Fibroblast of lung (primary cell): ENCODE measurements around the gene NFKBIE. TPM values are rescaled to one million over a fixed set of nuclear protein-coding genes. Genes with fewer than 3 reads are reported as not detected.

Source experiments
- DNase-seq, 2 donors: peaks; one replicate each; pipeline versions ENCODE4 v3.0.0 to v3.0.0-alpha.2; 2010; ENCODE audit warnings: low read depth in 2 of 2
- H2AFZ ChIP-seq: 2 replicates; pipeline ENCODE4 v1.5.1; 2012; ENCODE audit warnings: low read length, control low read depth, inconsistent platforms
- H3K27ac ChIP-seq: 2 replicates; pipeline ENCODE4 v1.5.1; 2011; ENCODE audit warnings: low read length, control low read depth; ENCODE audit not compliant: insufficient read depth
- H3K27me3 ChIP-seq: 2 replicates; pipeline ENCODE4 v1.5.1; 2011; ENCODE audit warnings: mild to moderate bottlenecking, low read length; ENCODE audit not compliant: control insufficient read depth, insufficient read depth
- H3K36me3 ChIP-seq: 2 replicates; pipeline ENCODE4 v1.5.1; 2011; ENCODE audit warnings: low read length; ENCODE audit not compliant: control insufficient read depth, insufficient read depth
- H3K4me1 ChIP-seq: 2 replicates; pipeline ENCODE4 v1.5.1; 2011; ENCODE audit warnings: low read length; ENCODE audit not compliant: control insufficient read depth, insufficient read depth; ENCODE audit errors: extremely low read depth
- H3K4me2 ChIP-seq: 2 replicates; pipeline ENCODE4 v1.5.1; 2011; ENCODE audit warnings: low read length, control low read depth; ENCODE audit not compliant: insufficient read depth; ENCODE audit errors: extremely low read depth
- H3K4me3 ChIP-seq, 4 experiments: fragments of 200-600 bp in 1 of 4; sonication (generic) in 1 of 4; replicated peaks in 1 of 4; 2 replicates each; pipeline ENCODE4 v1.5.1; 2011 to 2016; ENCODE audit warnings: low read length in 4 of 4, low read depth in 3 of 4, mild to moderate bottlenecking in 3 of 4, control low read depth in 2 of 4, inconsistent platforms in 1 of 4, mixed read lengths in 1 of 4; ENCODE audit not compliant: insufficient read depth in 1 of 4; ENCODE audit errors: control extremely low read depth in 1 of 4
- H3K79me2 ChIP-seq: 2 replicates; pipeline ENCODE4 v1.5.1; 2012; ENCODE audit warnings: mild to moderate bottlenecking, low read length, inconsistent platforms; ENCODE audit not compliant: control insufficient read depth, insufficient read depth
- H3K9ac ChIP-seq: 2 replicates; pipeline ENCODE4 v1.5.1; 2011; ENCODE audit warnings: mild to moderate bottlenecking, low read length, control low read depth; ENCODE audit not compliant: insufficient read depth
- H3K9me3 ChIP-seq: 2 replicates; pipeline ENCODE4 v1.5.1; 2012; ENCODE audit warnings: low read depth, low read length; ENCODE audit not compliant: control insufficient read depth, insufficient read depth
- H4K20me1 ChIP-seq: 2 replicates; pipeline ENCODE4 v1.5.1; 2011; ENCODE audit warnings: low read length; ENCODE audit not compliant: control insufficient read depth, insufficient read depth; ENCODE audit errors: extremely low read depth
- EZH2 ChIP-seq: IDR thresholded peaks from 2 replicates; pipeline ENCODE4 v1.5.1; 2012; ENCODE audit warnings: low read length, control low read depth, mild to moderate bottlenecking; ENCODE audit errors: missing control alignments
- polyA plus RNA-seq, 2 donors: library from polyadenylated mRNA; depleted of rRNA in 1 of 2; stranded (reverse) in 1 of 2; unstranded in 1 of 2; fragments of >200 nt; gene quantifications; 2 replicates each; pipeline ENCODE4 v1.2.1, GENCODE V29; 2011 to 2012; ENCODE audit warnings: missing spikeins in 1 of 2
- total RNA-seq: library from RNA; depleted of rRNA; stranded (reverse); fragments of >200 nt; gene quantifications from 2 replicates; pipeline ENCODE4 v1.2.1, GENCODE V29; 2014
- TF ChIP-seq, protein P1 (sequence below), 2 donors: IDR thresholded peaks in 1 of 2; conservative IDR thresholded peaks in 1 of 2; 1 replicate in 1 of 2; 2 replicates in 1 of 2; pipeline ENCODE4 v1.5.1; 2011 to 2012; ENCODE audit warnings: low read length in 2 of 2, control low read depth in 1 of 2, inconsistent platforms in 1 of 2, low read depth in 1 of 2, mild to moderate bottlenecking in 1 of 2

Gene NFKBIE
- total and polyA plus RNA-seq, 2 donors (not counting 1 experiment from before 2014, with no cell fraction given), result 1.6 to 5.4 TPM

DNA sequence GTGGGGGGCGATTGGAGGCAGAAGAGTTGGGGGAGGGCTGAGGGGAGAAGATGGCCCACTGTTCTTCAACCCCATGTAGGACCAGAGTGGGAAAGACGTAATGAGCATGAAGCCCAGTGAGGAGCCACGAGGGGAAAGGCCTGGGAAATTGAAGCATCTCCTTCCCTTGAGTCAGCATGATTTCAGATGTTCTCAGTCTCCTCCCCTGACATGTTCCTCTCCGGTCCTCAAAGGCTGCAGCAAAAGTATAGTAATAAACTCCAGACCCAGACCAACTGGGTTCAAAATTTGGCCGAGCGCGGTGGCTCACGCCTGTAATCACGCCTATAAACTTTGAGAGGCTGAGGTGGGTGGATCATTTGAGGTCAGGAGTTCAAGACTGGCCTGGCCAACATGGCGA is 1.9 kb upstream of the NFKBIE start:
- DNase-seq, result no peak
- H3K4me1 ChIP-seq, result peaks cover 5% of the 10 kb centered on the region
- H3K9ac ChIP-seq, result no peak overlapping the region
- H4K20me1 ChIP-seq, result peaks cover 2% of the 10 kb centered on the region
- no peaks in the 10 kb centered on the region for H3K36me3 ChIP-seq
- H3K4me2 ChIP-seq, result no peak overlapping the region
- H2AFZ ChIP-seq, result no peak overlapping the region
- TF ChIP-seq EZH2, result no peak
- TF ChIP-seq, protein P1, sequence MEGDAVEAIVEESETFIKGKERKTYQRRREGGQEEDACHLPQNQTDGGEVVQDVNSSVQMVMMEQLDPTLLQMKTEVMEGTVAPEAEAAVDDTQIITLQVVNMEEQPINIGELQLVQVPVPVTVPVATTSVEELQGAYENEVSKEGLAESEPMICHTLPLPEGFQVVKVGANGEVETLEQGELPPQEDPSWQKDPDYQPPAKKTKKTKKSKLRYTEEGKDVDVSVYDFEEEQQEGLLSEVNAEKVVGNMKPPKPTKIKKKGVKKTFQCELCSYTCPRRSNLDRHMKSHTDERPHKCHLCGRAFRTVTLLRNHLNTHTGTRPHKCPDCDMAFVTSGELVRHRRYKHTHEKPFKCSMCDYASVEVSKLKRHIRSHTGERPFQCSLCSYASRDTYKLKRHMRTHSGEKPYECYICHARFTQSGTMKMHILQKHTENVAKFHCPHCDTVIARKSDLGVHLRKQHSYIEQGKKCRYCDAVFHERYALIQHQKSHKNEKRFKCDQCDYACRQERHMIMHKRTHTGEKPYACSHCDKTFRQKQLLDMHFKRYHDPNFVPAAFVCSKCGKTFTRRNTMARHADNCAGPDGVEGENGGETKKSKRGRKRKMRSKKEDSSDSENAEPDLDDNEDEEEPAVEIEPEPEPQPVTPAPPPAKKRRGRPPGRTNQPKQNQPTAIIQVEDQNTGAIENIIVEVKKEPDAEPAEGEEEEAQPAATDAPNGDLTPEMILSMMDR (conservative IDR thresholded peaks at IDR 0.05 in 1 of 2, IDR thresholded peaks at IDR 0.05 in 1 of 2; ENCODE audit: low read depth in 1 of 2, low read length in 2 of 2), result no peak
- no peaks in the 10 kb centered on the region for H3K79me2 ChIP-seq
- no peak overlapping the region for H3K4me3 ChIP-seq
- no peaks in the 10 kb centered on the region for H3K9me3 ChIP-seq
- H3K27ac ChIP-seq, result no peak overlapping the region
- peaks cover 36% of the 10 kb centered on the region for H3K27me3 ChIP-seq

DNA sequence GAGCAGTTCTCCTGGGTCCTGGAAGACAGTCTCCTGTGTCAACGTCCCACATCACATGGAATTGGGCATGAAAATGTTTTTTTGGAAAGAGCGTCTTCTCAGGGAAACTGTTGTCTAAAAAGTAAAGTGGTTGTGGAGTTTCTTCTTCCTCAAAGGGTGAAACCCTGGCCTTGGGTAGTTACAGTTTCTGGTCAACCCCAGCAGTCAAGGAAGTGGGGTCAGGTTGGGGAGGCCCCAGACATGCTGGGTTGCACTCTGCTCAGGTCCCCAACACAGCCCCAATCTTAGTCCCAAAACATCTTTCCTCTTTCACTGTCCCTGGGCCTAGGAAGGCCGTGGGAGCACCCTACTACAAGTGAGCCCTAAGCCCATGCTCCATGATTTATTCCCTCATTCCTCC is 996 bp upstream of the NFKBIE start:
- Histone ChIP-seq H3K27ac (no peak overlapping the region), H3K27me3 (peaks cover 27% of the 10 kb centered on the region), H3K9me3 (no peaks in the 10 kb centered on the region), H3K4me3 (no peak overlapping the region), H3K36me3 (no peaks in the 10 kb centered on the region), H3K4me1 (peaks cover 5% of the 10 kb centered on the region), H3K4me2 (no peak overlapping the region), H2AFZ (no peak overlapping the region), H3K9ac (no peak overlapping the region), H4K20me1 (peaks cover 2% of the 10 kb centered on the region), H3K79me2 (no peaks in the 10 kb centered on the region)
- TF ChIP-seq, protein P1 (conservative IDR thresholded peaks at IDR 0.05 in 1 of 2, IDR thresholded peaks at IDR 0.05 in 1 of 2; ENCODE audit: low read depth in 1 of 2, low read length in 2 of 2), result no peak
- no peak for TF ChIP-seq EZH2
- DNase-seq, result no peak

DNA sequence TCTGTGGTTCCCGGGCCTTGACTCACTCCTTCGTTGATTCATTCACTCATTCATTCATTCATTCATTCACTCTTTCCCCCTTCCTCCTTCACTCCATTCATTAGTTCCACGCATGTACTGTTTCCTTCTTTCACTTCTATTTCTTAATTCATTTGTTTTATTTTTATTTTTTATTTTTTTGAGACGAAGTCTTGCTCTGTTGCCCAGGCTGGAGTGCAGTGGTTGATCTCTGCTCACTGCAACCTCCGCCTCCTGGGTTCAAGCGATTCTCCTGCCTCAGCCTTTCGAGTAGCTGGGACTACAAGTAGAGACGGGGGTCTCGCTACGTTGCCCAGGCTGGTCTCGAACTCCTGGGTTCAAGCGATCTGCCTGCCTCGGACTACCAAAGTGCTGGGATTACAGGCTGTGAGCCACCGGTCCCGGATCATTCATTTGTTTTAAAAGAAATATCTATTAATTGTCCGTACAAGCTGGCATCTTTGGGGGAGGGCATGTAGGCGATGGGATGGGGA is 427 bp upstream of the NFKBIE start:
- Histone ChIP-seq H3K27ac (no peak overlapping the region), H3K27me3 (peaks cover 23% of the 10 kb centered on the region), H3K4me1 (peaks cover 5% of the 10 kb centered on the region), H4K20me1 (peaks cover 2% of the 10 kb centered on the region), H3K4me2 (peak overlapping the region; percentile 15), H2AFZ (no peak overlapping the region), H3K9ac (no peak overlapping the region), H3K4me3 (peak overlapping the region in 1 of 4 experiments; percentile 17), H3K36me3 (no peaks in the 10 kb centered on the region), H3K9me3 (no peaks in the 10 kb centered on the region), H3K79me2 (no peaks in the 10 kb centered on the region)
- no peak for TF ChIP-seq EZH2
- TF ChIP-seq, protein P1 (conservative IDR thresholded peaks at IDR 0.05 in 1 of 2, IDR thresholded peaks at IDR 0.05 in 1 of 2; ENCODE audit: low read depth in 1 of 2, low read length in 2 of 2), result no peak
- no peak for DNase-seq
